Cardiac fibroblast (primary cell): ENCODE data around the gene SYF2.

Experiments
- DNase-seq, 2 donors: peaks; one replicate each; pipeline versions ENCODE4 v3.0.0 to v3.0.0-alpha.2; 2010; ENCODE audit warnings: low read depth in 2 of 2
- H3K4me3 ChIP-seq, 2 donors: replicated peaks in 1 of 2; 1 replicate in 1 of 2; 2 replicates in 1 of 2; pipeline ENCODE4 v1.5.1; 2011; ENCODE audit warnings: low read depth in 2 of 2, low read length in 2 of 2, mild to moderate bottlenecking in 2 of 2, moderate library complexity in 1 of 2
- TF ChIP-seq, protein P1 (sequence below): IDR thresholded peaks from one replicate; pipeline ENCODE4 v1.5.1; 2011; ENCODE audit warnings: low read depth, mild to moderate bottlenecking, low read length, inconsistent platforms

Gene SYF2

DNA sequence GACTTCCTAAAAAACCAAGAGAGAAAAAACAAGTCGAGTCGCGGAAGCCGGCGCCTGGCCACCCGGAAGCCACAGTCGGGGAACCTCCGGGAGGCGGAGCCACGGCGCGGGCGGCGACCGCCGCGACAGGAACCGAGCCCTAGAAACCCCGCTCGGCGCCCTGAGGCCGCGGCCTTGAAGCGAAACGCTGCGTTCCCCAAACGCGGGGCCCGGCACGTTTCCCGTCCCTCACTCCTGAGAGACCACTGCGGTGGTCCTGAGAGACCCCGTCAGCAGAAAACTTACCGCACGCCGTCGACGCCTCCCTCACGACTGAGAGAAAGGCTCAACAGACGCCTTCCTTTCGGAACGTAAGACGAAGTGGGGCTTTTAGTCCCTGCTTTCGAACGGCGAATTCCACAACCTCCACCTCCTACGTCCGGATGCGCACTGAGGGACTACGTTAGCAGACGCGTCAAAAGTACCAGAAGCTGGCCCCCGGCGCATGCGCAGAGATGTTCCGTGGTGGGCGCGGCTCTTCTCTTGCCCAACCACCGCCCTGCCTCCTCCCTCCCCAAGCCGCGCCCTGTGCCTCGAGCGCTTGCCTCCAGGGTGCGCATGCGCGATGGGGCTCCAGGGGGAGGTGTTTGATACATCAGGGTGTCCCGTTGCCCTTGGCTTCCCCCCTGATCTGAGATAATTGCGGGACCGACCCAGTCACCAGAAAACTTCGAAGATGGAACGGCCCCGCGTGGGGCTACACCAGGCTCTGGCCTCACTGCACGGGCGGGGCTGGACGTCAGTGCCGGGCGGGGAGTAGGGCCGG is 14.9 kb upstream of the SYF2 start, which contains the start of gene RSRP1:
TSS of gene RSRP1 (minus strand) at position 431 of the 805 bp plus-strand sequence. CDS start 491 bp downstream, outside the sequence.
- peak; percentile 98 to 99 for DNase-seq
- TF ChIP-seq, protein P1, sequence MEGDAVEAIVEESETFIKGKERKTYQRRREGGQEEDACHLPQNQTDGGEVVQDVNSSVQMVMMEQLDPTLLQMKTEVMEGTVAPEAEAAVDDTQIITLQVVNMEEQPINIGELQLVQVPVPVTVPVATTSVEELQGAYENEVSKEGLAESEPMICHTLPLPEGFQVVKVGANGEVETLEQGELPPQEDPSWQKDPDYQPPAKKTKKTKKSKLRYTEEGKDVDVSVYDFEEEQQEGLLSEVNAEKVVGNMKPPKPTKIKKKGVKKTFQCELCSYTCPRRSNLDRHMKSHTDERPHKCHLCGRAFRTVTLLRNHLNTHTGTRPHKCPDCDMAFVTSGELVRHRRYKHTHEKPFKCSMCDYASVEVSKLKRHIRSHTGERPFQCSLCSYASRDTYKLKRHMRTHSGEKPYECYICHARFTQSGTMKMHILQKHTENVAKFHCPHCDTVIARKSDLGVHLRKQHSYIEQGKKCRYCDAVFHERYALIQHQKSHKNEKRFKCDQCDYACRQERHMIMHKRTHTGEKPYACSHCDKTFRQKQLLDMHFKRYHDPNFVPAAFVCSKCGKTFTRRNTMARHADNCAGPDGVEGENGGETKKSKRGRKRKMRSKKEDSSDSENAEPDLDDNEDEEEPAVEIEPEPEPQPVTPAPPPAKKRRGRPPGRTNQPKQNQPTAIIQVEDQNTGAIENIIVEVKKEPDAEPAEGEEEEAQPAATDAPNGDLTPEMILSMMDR = no peak
- peak within 1 kb of the TSS; percentile 78 to 99 for H3K4me3 ChIP-seq

DNA sequence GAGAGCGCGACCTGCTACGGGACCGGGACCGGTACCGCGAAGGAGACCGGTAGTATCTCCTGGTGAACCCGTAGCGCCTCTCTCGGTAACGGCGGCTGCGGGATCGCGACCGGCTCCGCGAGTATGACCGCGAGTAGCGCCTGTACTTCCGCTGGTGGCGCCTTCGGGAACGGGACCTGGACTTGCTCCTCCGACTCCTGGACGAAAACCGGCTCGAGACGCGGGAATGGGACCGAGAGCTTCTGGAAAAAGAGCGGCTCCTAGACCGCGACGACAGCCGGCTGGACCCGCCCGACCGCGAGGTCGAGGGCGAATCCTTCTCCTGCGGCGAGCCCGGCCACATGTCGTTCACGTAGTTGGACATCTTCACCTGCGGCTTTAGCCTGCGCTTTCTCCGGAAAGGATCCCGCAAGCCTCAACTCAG is 14.3 kb upstream of the SYF2 start:
- TF ChIP-seq, protein P1 = no peak
- no peak for DNase-seq
- peak overlapping the region; percentile 78 to 99 for H3K4me3 ChIP-seq

DNA sequence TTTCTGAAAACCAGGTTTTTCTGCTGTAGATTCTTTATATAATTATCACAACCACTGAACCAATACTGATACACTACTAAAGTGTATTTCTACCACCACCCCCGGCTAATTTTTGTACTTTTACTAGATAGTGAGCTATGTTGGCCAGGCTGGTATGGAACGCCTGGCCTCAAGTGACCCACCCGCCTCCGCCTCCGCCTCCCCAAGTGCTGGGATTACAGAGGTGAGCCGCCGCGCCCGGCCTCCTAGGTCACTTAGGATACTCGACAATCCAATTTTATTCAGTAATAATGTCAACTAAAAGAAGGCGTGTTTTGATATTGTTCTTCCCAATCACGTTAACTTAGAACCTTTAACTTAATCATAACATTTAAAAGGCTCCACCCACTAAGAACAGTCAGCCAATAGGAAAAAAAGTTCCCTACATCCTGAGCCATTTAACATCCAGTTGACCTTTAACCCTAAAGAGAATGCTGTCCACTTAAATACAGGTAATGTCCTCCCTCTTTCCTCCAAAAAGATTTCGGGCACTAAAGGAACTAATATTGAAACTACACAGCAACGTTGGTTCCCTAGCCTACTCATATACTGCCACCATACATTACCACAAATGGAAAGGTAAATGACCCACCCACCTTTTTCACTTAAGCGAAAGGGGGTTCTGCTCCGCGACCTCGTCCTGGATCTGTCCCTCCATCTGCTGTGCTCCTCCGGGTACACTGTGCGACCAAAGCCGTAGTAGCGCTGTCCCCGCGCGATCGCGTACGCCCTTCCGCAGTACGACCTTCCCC is 13.7 kb upstream of the SYF2 start:
- TF ChIP-seq, protein P1 = no peak
- peak overlapping the region; percentile 78 to 99 for H3K4me3 ChIP-seq
- DNase-seq = peak; percentile 51 to 61

DNA sequence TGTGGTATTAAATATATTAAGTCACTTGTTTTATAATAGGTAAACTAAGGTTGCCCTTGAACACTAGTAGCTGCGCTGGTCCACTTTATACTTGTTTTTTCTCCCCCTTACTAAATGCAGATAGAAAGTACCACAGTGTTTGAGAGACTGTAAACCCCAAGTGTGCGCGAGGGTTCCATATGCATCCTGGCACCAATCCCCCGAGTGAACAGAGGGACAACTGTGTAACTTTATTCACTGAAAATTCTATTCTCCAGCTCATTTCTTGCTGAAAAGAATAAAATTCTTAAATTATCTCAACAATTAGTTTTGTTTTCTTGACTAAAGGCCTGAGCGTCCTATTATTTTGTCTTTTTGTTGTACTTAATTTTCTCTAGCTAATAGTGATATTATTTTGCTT is 13.1 kb upstream of the SYF2 start:
- H3K4me3 ChIP-seq = peak overlapping the region; percentile 78 to 99
- TF ChIP-seq, protein P1 = no peak
- no peak for DNase-seq

DNA sequence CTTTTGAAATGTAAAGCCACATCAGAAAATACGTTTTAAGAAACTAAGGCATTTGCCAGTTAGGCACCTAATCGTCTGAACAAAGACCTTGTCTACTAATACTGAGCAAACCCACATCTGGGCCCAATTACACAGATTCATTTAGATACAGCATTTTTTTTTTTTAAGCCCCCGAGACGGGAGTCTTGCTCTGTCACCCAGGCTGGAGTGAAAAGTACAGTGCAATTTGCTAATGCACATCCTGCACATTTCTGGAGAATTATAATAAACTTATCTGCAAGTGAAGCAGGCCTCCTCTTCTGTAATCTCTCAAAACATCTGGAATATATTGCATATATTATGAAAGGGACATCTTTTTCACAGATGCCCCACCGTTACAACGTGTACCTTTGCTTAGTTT is 11.6 kb upstream of the SYF2 start:
- H3K4me3 ChIP-seq = no peak overlapping the region
- no peak for DNase-seq

More for the DNA sequence above, 11.6 kb upstream of the SYF2 start:
- TF ChIP-seq, protein P1 = no peak
